DOHH2 (cell line): ENCODE measurements around the gene BRSK2.

ENCODE experiments used
- H3F3A ChIP-seq: fragments of 200-600 bp; sonication (generic), shearing (Covaris generic); 2 replicates; pipeline ENCODE4 v1.6.0; 2016; ENCODE audit warnings: antibody characterized with exemption, mild to moderate bottlenecking; ENCODE audit not compliant: control insufficient read depth, insufficient read depth
- H3K27ac ChIP-seq: fragments of 200-600 bp; sonication (generic); 2 replicates; pipeline ENCODE4 v1.5.1; 2014; ENCODE audit warnings: low read depth, mild to moderate bottlenecking, low read length, moderate library complexity
- H3K27me3 ChIP-seq: fragments of 200-600 bp; sonication (generic); 2 replicates; pipeline ENCODE4 v1.6.1; 2014; ENCODE audit warnings: mild to moderate bottlenecking, low read length, mixed read lengths; ENCODE audit not compliant: control insufficient read depth
- H3K36me3 ChIP-seq: fragments of 200-600 bp; sonication (generic); 2 replicates; pipeline ENCODE4 v1.6.1; 2014; ENCODE audit warnings: mild to moderate bottlenecking, low read length, moderate library complexity, mixed read lengths; ENCODE audit not compliant: control insufficient read depth
- H3K4me1 ChIP-seq: fragments of 200-600 bp; sonication (generic); 2 replicates; pipeline ENCODE4 v1.6.1; 2014; ENCODE audit warnings: mild to moderate bottlenecking, low read length, mixed read lengths; ENCODE audit not compliant: control insufficient read depth
- H3K4me2 ChIP-seq: fragments of 200-600 bp; sonication (generic); 2 replicates; pipeline ENCODE4 v1.6.0; 2014; ENCODE audit warnings: mild to moderate bottlenecking, low read length, moderate library complexity
- H3K4me3 ChIP-seq: fragments of 200-600 bp; sonication (generic); 2 replicates; pipeline ENCODE4 v1.5.1; 2014; ENCODE audit warnings: mild to moderate bottlenecking, low read length, mixed read lengths
- H3K79me2 ChIP-seq: fragments of 200-600 bp; sonication (generic); 2 replicates; pipeline ENCODE4 v1.6.1; 2014; ENCODE audit warnings: mild to moderate bottlenecking, low read length, mixed read lengths; ENCODE audit not compliant: control insufficient read depth
- H3K9me2 ChIP-seq: fragments of 200-600 bp; sonication (generic); replicated peaks from 2 replicates; pipeline ENCODE4 v1.6.1; 2014; ENCODE audit warnings: mild to moderate bottlenecking, low read length, mixed read lengths; ENCODE audit not compliant: control insufficient read depth
- H3K9me3 ChIP-seq: fragments of 200-600 bp; sonication (generic); 2 replicates; pipeline ENCODE4 v1.6.1; 2014; ENCODE audit warnings: antibody characterized with exemption, low read length, mixed read lengths; ENCODE audit not compliant: control insufficient read depth, insufficient read depth
- H4K20me1 ChIP-seq: fragments of 200-600 bp; sonication (generic); 2 replicates; pipeline ENCODE4 v1.6.0; 2014; ENCODE audit warnings: low read depth, mild to moderate bottlenecking, antibody characterized with exemption, low read length, moderate library complexity; ENCODE audit not compliant: control insufficient read depth, insufficient read depth
- EZH2phosphoT487 ChIP-seq: fragments of 200-600 bp; sonication (generic); IDR thresholded peaks from 2 replicates; pipeline ENCODE4 v1.6.1; 2017; ENCODE audit warnings: borderline replicate concordance, mild to moderate bottlenecking, antibody characterized with exemption, low read length, moderate library complexity, mixed read lengths
- TF ChIP-seq, protein P1 (sequence below): fragments of 200-600 bp; sonication (generic); IDR thresholded peaks from one replicate; pipeline ENCODE4 v1.5.1; 2014; ENCODE audit warnings: antibody characterized with exemption, mild to moderate bottlenecking, low read depth, low read length; ENCODE audit not compliant: poor library complexity, severe bottlenecking

BRSK2 gene

DNA sequence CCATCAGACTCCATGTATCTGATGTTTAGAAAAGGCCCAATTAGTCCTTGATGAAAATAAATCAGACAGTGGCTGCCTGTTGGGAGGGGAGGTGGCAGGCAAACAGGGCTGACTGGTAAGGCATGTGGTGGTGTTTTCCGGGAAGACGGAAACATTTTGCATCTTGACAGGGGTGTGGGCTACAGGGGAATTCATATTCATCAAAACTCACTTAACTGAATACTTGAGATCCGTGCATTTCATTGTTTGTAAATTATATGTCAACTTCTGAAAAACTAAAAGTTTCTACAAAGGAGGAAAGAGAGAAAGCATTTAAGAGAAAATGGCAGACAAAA is 107.0 kb downstream of the BRSK2 start:
- peaks cover 8% of the 10 kb centered on the region for H3K4me1 ChIP-seq

DNA sequence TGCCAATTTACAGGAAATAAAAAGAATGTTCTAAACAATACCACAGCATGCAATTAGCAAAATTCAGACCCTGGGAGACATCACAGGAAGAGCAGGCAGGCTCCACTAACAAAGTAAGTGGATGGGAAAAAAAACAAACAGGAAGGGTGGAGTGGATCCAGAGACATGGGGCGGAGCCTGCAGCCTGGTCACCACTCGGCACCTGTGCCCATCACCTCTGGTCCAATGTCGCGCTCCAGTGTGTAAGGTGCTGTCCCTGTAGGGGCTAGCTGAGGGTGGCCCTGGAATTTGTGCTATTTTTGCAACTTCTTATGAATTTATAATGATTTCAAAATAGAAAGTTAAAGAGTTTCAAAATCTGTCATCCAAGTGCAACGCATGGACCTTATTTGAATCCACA is 107.9 kb downstream of the BRSK2 start:
- Histone ChIP-seq H4K20me1 (peaks cover 16% of the 10 kb centered on the region; the same call in 1 of the 2 replicates), H3K27ac (no peak overlapping the region), H3K36me3 (no peaks in the 10 kb centered on the region), H3K79me2 (peaks cover 74% of the 10 kb centered on the region), H3K4me2 (no peak overlapping the region), H3K4me3 (no peak overlapping the region), H3F3A (no peaks in the 10 kb centered on the region), H3K27me3 (no peaks in the 10 kb centered on the region), H3K9me2 (no peaks in the 10 kb centered on the region), H3K9me3 (peaks cover 11% of the 10 kb centered on the region; the same call in 1 of the 2 replicates), H3K4me1 (peaks cover 8% of the 10 kb centered on the region)
- TF ChIP-seq, protein P1, sequence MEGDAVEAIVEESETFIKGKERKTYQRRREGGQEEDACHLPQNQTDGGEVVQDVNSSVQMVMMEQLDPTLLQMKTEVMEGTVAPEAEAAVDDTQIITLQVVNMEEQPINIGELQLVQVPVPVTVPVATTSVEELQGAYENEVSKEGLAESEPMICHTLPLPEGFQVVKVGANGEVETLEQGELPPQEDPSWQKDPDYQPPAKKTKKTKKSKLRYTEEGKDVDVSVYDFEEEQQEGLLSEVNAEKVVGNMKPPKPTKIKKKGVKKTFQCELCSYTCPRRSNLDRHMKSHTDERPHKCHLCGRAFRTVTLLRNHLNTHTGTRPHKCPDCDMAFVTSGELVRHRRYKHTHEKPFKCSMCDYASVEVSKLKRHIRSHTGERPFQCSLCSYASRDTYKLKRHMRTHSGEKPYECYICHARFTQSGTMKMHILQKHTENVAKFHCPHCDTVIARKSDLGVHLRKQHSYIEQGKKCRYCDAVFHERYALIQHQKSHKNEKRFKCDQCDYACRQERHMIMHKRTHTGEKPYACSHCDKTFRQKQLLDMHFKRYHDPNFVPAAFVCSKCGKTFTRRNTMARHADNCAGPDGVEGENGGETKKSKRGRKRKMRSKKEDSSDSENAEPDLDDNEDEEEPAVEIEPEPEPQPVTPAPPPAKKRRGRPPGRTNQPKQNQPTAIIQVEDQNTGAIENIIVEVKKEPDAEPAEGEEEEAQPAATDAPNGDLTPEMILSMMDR: no peak
- TF ChIP-seq EZH2phosphoT487: no peak

More for the DNA sequence above, 107.0 kb downstream of the BRSK2 start:
- peaks cover 70% of the 10 kb centered on the region for H3K79me2 ChIP-seq
- no peaks in the 10 kb centered on the region for H3K27me3 ChIP-seq
- H3K9me3 ChIP-seq: peaks cover 7% of the 10 kb centered on the region; the same call in 1 of the 2 replicates
- H4K20me1 ChIP-seq: peaks cover 17% of the 10 kb centered on the region; the same call in 1 of the 2 replicates
- H3K9me2 ChIP-seq: no peaks in the 10 kb centered on the region
- no peak for TF ChIP-seq EZH2phosphoT487
- TF ChIP-seq, protein P1: no peak
- no peak overlapping the region for H3K4me3 ChIP-seq
- H3K27ac ChIP-seq: no peak overlapping the region
- no peaks in the 10 kb centered on the region for H3F3A ChIP-seq
- H3K36me3 ChIP-seq: no peaks in the 10 kb centered on the region
- H3K4me2 ChIP-seq: no peak overlapping the region

DNA sequence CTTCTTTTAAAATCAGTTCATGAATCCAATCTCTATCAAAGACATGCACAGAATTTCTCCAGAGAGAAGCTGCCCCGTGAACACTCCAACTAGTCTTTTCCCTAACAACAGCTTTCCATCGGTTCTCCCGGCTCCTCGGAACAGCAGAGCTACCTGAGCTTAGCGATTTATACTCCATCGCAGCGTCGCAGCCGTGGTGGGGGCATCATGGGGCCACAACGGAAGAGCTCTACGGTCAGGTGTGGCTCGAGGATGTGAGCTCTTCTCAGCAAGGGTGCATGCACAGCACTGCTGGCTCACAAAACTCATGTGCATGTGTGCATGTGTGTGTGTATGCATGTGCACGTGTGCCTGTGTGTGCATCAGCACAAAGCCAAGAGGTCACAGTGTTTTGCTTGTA is 108.5 kb downstream of the BRSK2 start:
- H3K4me1 ChIP-seq: peaks cover 7% of the 10 kb centered on the region
- no peaks in the 10 kb centered on the region for H3F3A ChIP-seq
- TF ChIP-seq, protein P1: no peak
- TF ChIP-seq EZH2phosphoT487: no peak
- H3K9me2 ChIP-seq: no peaks in the 10 kb centered on the region
- peaks cover 14% of the 10 kb centered on the region; the same call in 1 of the 2 replicates for H3K9me3 ChIP-seq
- peaks cover 12% of the 10 kb centered on the region; the same call in 1 of the 2 replicates for H4K20me1 ChIP-seq
- H3K4me2 ChIP-seq: no peak overlapping the region
- peaks cover 75% of the 10 kb centered on the region for H3K79me2 ChIP-seq
- H3K27me3 ChIP-seq: no peaks in the 10 kb centered on the region
- H3K36me3 ChIP-seq: no peaks in the 10 kb centered on the region
- H3K27ac ChIP-seq: no peak overlapping the region
- H3K4me3 ChIP-seq: no peak overlapping the region
